A673 (cell line): ENCODE measurements around the gene SLC2A13. TPM values are rescaled to one million over a fixed set of nuclear protein-coding genes. Genes with fewer than 3 reads are reported as not detected.

Source experiments
- BruUV-seq: library from RNA; stranded (reverse); fragments of 400-500 nt; replicated peaks from 2 replicates; lab custom pipeline; 2021; lab: Mats Ljungman, UMichigan
- CTCF ChIA-PET: fragments of 300-600 bp; sonication (Branson Sonifier 250); formaldehyde crosslinking; loops from one replicate; lab custom pipeline; 2022; ENCODE audit warnings: antibody characterized with exemption; lab: Charles Lee
- POLR2A ChIA-PET: fragments of 300-600 bp; sonication (Branson Sonifier 250); formaldehyde crosslinking; loops from one replicate; lab custom pipeline; 2022; ENCODE audit warnings: antibody characterized with exemption; ENCODE audit not compliant: low non-redundant PET; lab: Charles Lee
- DNase-seq: peaks from one replicate; pipeline ENCODE4 v3.0.0-alpha.2; 2015; ENCODE audit warnings: low spot score
- H3K27ac ChIP-seq: fragments of 200-600 bp; sonication (generic); 2 replicates; pipeline ENCODE4 v1.5.1; 2016; ENCODE audit warnings: mixed run types, low read depth, mild to moderate bottlenecking, mixed read lengths, antibody characterized with exemption, low read length; ENCODE audit not compliant: poor library complexity, severe bottlenecking
- H3K27me3 ChIP-seq: fragments of 200-600 bp; sonication (generic); replicated peaks from 2 replicates; pipeline ENCODE4 v1.6.1; 2017; ENCODE audit warnings: mixed run types, low read depth, mild to moderate bottlenecking, mixed read lengths, antibody characterized with exemption, low read length; ENCODE audit not compliant: insufficient read depth, poor library complexity
- H3K36me3 ChIP-seq: fragments of 200-600 bp; sonication (generic); 2 replicates; pipeline ENCODE4 v1.6.1; 2016; ENCODE audit warnings: mixed run types, mild to moderate bottlenecking, mixed read lengths, antibody characterized with exemption, low read length; ENCODE audit not compliant: insufficient read depth, poor library complexity, severe bottlenecking
- H3K4me1 ChIP-seq: fragments of 200-600 bp; sonication (generic); 2 replicates; pipeline ENCODE4 v1.6.1; 2017; ENCODE audit warnings: mixed run types, mild to moderate bottlenecking, mixed read lengths, antibody characterized with exemption, low read length; ENCODE audit not compliant: insufficient read depth, poor library complexity, severe bottlenecking
- H3K4me3 ChIP-seq: fragments of 200-600 bp; sonication (generic); 2 replicates; pipeline ENCODE4 v1.5.1; 2016; ENCODE audit warnings: low read depth, mixed run types, mild to moderate bottlenecking, mixed read lengths, low read length; ENCODE audit not compliant: poor library complexity, severe bottlenecking
- H3K9me3 ChIP-seq: fragments of 200-600 bp; sonication (generic); 2 replicates; pipeline ENCODE4 v1.6.1; 2016; ENCODE audit warnings: mixed run types, low read depth, mild to moderate bottlenecking, mixed read lengths, antibody characterized with exemption, low read length; ENCODE audit not compliant: poor library complexity, severe bottlenecking
- EZH2 ChIP-seq: fragments of 200-600 bp; sonication (generic); IDR thresholded peaks from 2 replicates; pipeline ENCODE4 v1.6.1; 2017; ENCODE audit warnings: borderline replicate concordance, low read depth, mild to moderate bottlenecking, mixed read lengths, antibody characterized with exemption, low read length; ENCODE audit not compliant: poor library complexity, severe bottlenecking
- intact Hi-C: fragments of 100-400 bp; cut with micrococcal nuclease; formaldehyde crosslinking; loops from one replicate; pipeline ENCODE4 v1.10.0; 2022; ENCODE audit not compliant: unreplicated experiment
- total RNA-seq: library from RNA; stranded (reverse); gene quantifications from 2 replicates; pipeline ENCODE4 v1.2.3, GENCODE V29; 2021
- TF ChIP-seq, protein P1 (sequence below): fragments of 300-800, 200-600 bp; sonication (generic); conservative IDR thresholded peaks from 2 replicates; pipeline ENCODE4 v1.5.1; 2017; ENCODE audit warnings: low read depth, mild to moderate bottlenecking, antibody characterized with exemption, low read length, moderate library complexity, mixed read lengths

SLC2A13 gene
- total RNA-seq, 1 experiment from 2014 or later: 9.1 TPM

- DNase-seq: no peak
- BruUV-seq: no TSS peak
- peaks cover 3% of the 10 kb centered on the region for H3K9me3 ChIP-seq
- H3K27ac ChIP-seq: no peak overlapping the region
- H3K27me3 ChIP-seq: no peaks in the 10 kb centered on the region
- ChIA-PET CTCF (no interaction called here), POLR2A (no interaction called here)
- H3K4me1 ChIP-seq: peaks cover 9% of the 10 kb centered on the region
- no peaks in the 10 kb centered on the region for H3K36me3 ChIP-seq
- no peak overlapping the region for H3K4me3 ChIP-seq
- intact Hi-C loops: no loop called here
- no peak for TF ChIP-seq EZH2
Measured at GRCh38 chr12:39875721-39876120, 230.2 kb downstream of the SLC2A13 start.

DNA sequence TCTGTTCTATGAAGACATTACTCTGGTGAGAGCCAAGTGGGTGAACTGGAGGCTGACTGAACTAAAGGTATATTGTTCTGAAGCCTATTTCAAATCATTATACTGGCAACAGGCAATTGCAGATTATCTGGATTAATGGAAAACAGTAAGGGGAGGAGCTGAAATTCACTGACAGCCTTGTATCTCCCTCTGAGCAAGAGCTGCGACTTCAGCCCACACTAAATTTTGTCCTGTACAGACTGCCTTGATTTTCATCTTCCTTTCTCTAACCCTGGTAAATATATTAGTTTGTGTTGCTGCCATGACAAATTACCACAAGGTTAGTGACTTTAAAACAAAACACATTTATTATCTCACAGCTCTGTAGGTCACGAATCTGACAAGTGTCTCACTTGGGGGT lies 231.1 kb downstream of the SLC2A13 start:
- CTCF ChIA-PET: no interaction called here
- H3K27ac ChIP-seq: no peak overlapping the region
- peaks cover 9% of the 10 kb centered on the region for H3K4me1 ChIP-seq
- TF ChIP-seq, protein P1, sequence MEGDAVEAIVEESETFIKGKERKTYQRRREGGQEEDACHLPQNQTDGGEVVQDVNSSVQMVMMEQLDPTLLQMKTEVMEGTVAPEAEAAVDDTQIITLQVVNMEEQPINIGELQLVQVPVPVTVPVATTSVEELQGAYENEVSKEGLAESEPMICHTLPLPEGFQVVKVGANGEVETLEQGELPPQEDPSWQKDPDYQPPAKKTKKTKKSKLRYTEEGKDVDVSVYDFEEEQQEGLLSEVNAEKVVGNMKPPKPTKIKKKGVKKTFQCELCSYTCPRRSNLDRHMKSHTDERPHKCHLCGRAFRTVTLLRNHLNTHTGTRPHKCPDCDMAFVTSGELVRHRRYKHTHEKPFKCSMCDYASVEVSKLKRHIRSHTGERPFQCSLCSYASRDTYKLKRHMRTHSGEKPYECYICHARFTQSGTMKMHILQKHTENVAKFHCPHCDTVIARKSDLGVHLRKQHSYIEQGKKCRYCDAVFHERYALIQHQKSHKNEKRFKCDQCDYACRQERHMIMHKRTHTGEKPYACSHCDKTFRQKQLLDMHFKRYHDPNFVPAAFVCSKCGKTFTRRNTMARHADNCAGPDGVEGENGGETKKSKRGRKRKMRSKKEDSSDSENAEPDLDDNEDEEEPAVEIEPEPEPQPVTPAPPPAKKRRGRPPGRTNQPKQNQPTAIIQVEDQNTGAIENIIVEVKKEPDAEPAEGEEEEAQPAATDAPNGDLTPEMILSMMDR: no peak
- TF ChIP-seq EZH2: no peak
- peaks cover 3% of the 10 kb centered on the region for H3K9me3 ChIP-seq
- H3K4me3 ChIP-seq: no peak overlapping the region
- no peaks in the 10 kb centered on the region for H3K27me3 ChIP-seq
- BruUV-seq: no TSS peak
- H3K36me3 ChIP-seq: no peaks in the 10 kb centered on the region
- POLR2A ChIA-PET: no interaction called here
- intact Hi-C loops: no loop called here
- DNase-seq: peak; percentile 10

DNA sequence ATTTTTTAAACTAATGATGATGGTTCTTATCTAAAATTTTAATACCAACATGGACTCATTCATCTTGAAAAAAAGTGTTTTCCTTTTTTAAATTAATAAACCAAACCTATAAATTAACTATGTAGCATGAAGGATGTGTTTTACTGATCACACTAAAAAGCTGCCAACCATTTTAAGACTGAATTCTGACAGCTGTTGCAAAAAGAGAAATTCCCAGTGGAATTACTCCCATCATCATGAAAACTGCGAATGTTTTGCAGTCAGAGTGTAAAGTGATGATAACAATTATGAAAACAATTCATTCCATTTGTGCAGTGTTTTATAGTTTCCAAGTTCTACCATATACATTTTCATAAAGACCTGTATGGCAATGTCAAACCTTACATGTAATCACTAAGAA lies 232.8 kb downstream of the SLC2A13 start:
- BruUV-seq: no TSS peak
- H3K4me3 ChIP-seq: no peak overlapping the region
- intact Hi-C loops: no loop called here
- POLR2A ChIA-PET: no interaction called here
- H3K36me3 ChIP-seq: no peaks in the 10 kb centered on the region
- no peak for DNase-seq
- no peaks in the 10 kb centered on the region for H3K27me3 ChIP-seq
- TF ChIP-seq, protein P1: no peak
- no peak for TF ChIP-seq EZH2
- CTCF ChIA-PET: no interaction called here
- H3K9me3 ChIP-seq: peaks cover 3% of the 10 kb centered on the region
- H3K27ac ChIP-seq: no peak overlapping the region
- H3K4me1 ChIP-seq: peaks cover 9% of the 10 kb centered on the region

DNA sequence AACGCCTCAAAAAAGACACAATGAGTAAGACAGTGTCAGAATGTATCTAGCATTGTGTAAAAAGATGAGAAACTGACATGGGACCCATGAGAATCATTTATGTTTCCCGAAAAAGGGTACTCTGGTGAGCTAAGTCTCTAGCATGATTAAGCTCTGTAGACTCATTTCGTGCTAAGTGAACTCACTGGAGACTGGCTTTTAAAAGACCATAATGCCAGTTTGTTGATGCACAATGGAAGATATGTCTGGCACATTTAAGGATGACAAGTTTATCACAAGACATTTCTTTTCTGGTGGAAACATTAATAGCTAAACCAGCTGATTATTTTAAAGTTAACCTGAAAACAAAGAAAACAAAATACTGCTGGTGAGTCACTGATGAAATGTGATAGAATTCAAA lies 233.5 kb downstream of the SLC2A13 start:
- H3K9me3 ChIP-seq: no peaks in the 10 kb centered on the region
- no peak for DNase-seq
- peaks cover 9% of the 10 kb centered on the region for H3K4me1 ChIP-seq
- TF ChIP-seq, protein P1: no peak
- no peak for TF ChIP-seq EZH2
- no TSS peak for BruUV-seq
- H3K27me3 ChIP-seq: no peaks in the 10 kb centered on the region
- POLR2A ChIA-PET: no interaction called here
- H3K36me3 ChIP-seq: no peaks in the 10 kb centered on the region
- CTCF ChIA-PET: no interaction called here
- H3K4me3 ChIP-seq: no peak overlapping the region
- intact Hi-C loops: no loop called here
- no peak overlapping the region for H3K27ac ChIP-seq
